GM12878 (cell line): ENCODE results near the gene AGTRAP. TPM values are rescaled to one million over a fixed set of nuclear protein-coding genes. Genes with fewer than 3 reads are reported as not detected.

Source experiments
- IKZF1 ChIP-seq: fragments of 450-650 bp; conservative IDR thresholded peaks from 2 replicates; pipeline ENCODE4 v1.6.1; 2017; ENCODE audit warnings: antibody characterized with exemption, mild to moderate bottlenecking
- NKRF ChIP-seq: fragments of 450-650 bp; conservative IDR thresholded peaks from 2 replicates; pipeline ENCODE4 v1.6.1; 2017; ENCODE audit warnings: mild to moderate bottlenecking, moderate library complexity
- PBX3 ChIP-seq: IDR thresholded peaks from 2 replicates; pipeline ENCODE4 v1.6.1; 2011; ENCODE audit warnings: mild to moderate bottlenecking, low read depth, low read length, moderate library complexity; ENCODE audit not compliant: insufficient replicate concordance
- SREBF1 ChIP-seq: IDR thresholded peaks from 2 replicates; pipeline ENCODE4 v1.6.1; 2012; ENCODE audit warnings: mild to moderate bottlenecking, low read length
- polyA plus RNA-seq, 11 experiments: library from polyadenylated mRNA; depleted of rRNA in 4 of 11; unstranded in 6 of 11; stranded (reverse) in 5 of 11; fragments of >200 nt; fragmentation: Nextera tagmentation in 4 of 11; fragmentation: Illumina TruSeq in 1 of 11; extraction: Ambion mirVana in 4 of 11; extraction: Trizol in 1 of 11; gene quantifications; 1 replicate in 1 of 11; 2 replicates in 10 of 11; pipeline versions ENCODE4 v1.2.1 to v1.2.3, GENCODE V29; 2011 to 2016; ENCODE audit warnings: inconsistent platforms in 2 of 11, missing spikeins in 2 of 11, low read depth in 1 of 11
- total RNA-seq, 4 experiments: library from RNA; depleted of rRNA in 3 of 4; stranded (reverse); fragments of >200 nt in 3 of 4; fragmentation: Illumina TruSeq in 1 of 4; extraction: Trizol in 1 of 4; gene quantifications; 2 replicates each; pipeline versions ENCODE4 v1.2.1 to v1.2.3, GENCODE V29; 2013 to 2021
- TF ChIP-seq, protein P1 (sequence below): IDR thresholded peaks from 2 replicates; pipeline ENCODE4 v1.6.1; 2012; ENCODE audit warnings: low read depth, low read length, improper control_type of control experiment

The AGTRAP gene
- total and polyA plus RNA-seq, 10 of the 15 experiments (the other 5 are each of a cell fraction or from before 2014, with no cell fraction given), result 3.0 to 17.4 (median 10.2) TPM

DNA sequence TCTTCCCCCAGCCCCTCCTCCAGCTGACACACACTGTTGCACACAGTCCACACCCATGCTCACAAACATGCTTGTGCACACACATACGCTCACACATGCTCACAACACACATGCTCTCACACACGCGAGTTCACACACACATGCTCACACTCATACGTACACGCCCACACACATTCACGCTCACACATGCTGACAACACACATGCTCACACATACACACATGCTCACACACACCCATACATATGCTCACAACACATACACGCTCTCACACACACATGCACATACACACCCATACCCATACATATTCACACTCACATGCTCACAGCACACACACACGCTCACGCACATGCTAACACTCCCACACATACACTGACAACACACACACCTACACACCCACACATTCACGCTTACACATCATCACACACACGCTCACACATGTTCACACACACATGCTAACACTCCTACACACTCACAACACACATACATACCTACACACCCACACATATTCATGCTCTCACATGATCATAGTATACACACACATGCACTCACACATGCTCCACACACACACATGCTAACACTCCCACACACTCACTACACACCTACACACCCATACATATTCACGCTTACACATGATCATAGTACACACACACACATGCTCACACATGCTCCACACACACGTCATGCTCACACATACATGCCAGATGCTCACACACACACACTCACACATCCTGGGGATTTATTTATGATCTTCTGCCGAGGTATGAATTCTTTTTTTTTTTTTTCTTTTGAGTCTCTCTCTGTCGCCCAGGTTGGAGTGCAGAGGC is 33.7 kb upstream of the AGTRAP start (continued):
- peak; percentile 39 for TF ChIP-seq PBX3
- TF ChIP-seq IKZF1, result no peak
- TF ChIP-seq SREBF1, result no peak
- TF ChIP-seq, protein P1, sequence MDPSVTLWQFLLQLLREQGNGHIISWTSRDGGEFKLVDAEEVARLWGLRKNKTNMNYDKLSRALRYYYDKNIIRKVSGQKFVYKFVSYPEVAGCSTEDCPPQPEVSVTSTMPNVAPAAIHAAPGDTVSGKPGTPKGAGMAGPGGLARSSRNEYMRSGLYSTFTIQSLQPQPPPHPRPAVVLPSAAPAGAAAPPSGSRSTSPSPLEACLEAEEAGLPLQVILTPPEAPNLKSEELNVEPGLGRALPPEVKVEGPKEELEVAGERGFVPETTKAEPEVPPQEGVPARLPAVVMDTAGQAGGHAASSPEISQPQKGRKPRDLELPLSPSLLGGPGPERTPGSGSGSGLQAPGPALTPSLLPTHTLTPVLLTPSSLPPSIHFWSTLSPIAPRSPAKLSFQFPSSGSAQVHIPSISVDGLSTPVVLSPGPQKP, result no peak
- TF ChIP-seq NKRF, result no peak
- TF ChIP-seq, all 136 proteins: peak for 5
